Activated B cell treated with CpG ODN at 0.5 μM for 24 hours (primary cell): ENCODE data around the gene TBL2. TPM values are rescaled to one million over a fixed set of nuclear protein-coding genes. Genes with fewer than 3 reads are reported as not detected.
"Not testable (repeated sequence)": the region's sequence is repeated elsewhere in the genome, so short reads cannot be mapped to it uniquely, and the experiment has no call there.

Experiments
- ATAC-seq: fragments of 200-7000 bp; cut with Tn5 transposase; one replicate; pipeline ENCODE4 v1.10.0; 2021; ENCODE audit warnings: low read depth, mild to moderate bottlenecking, moderate library complexity
- CTCF ChIA-PET: fragments of 350-600 bp; sonication (Branson Sonifier 250); formaldehyde crosslinking; loops from one replicate; lab custom pipeline; 2021; ENCODE audit warnings: antibody characterized with exemption; lab: Charles Lee
- POLR2A ChIA-PET: fragments of 350-600 bp; sonication (Branson Sonifier 250); formaldehyde crosslinking; loops from one replicate; lab custom pipeline; 2021; ENCODE audit warnings: antibody characterized with exemption; lab: Charles Lee
- DNase-seq: peaks from one replicate; pipeline ENCODE4 v3.0.0; 2022
- H3K27ac Mint-ChIP-seq: one replicate; pipeline ENCODE4 v1.8.0; 2020; ENCODE audit warnings: mixed read lengths
- H3K27me3 Mint-ChIP-seq: one replicate; pipeline ENCODE4 v1.8.0; 2021; ENCODE audit warnings: mixed read lengths
- H3K36me3 Mint-ChIP-seq: one replicate; pipeline ENCODE4 v1.8.0; 2021; ENCODE audit warnings: low read depth, mixed read lengths
- H3K4me1 Mint-ChIP-seq: one replicate; pipeline ENCODE4 v1.8.0; 2021; ENCODE audit warnings: mixed read lengths
- H3K4me3 Mint-ChIP-seq: one replicate; pipeline ENCODE4 v1.8.0; 2020; ENCODE audit warnings: mild to moderate bottlenecking, mixed read lengths
- H3K9me3 Mint-ChIP-seq: one replicate; pipeline ENCODE4 v1.8.0; 2020; ENCODE audit warnings: mixed read lengths
- CTCF ChIP-seq: fragments of 200-600 bp; IDR thresholded peaks from one replicate; pipeline ENCODE4 v1.8.0; 2022; ENCODE audit warnings: antibody characterized with exemption, mild to moderate bottlenecking
- intact Hi-C: fragments of 100-400 bp; cut with micrococcal nuclease; formaldehyde crosslinking; loops from one replicate; pipeline ENCODE4 v1.15.1; 2024
- total RNA-seq: library from RNA; stranded (reverse); gene quantifications from 2 replicates; pipeline ENCODE4 v1.2.3, GENCODE V29; 2022

Gene TBL2
- total RNA-seq, 1 donor from 2014 or later, result 33.5 TPM

GRCh38 chr7:73623798-73624668 lies 45.7 kb upstream of the TBL2 start, which contains the start of gene MLXIPL:
Gene MLXIPL (minus strand): TSS chr7:73624522. CDS start chr7:73624492, 30 bp downstream.
- H3K4me1 Mint-ChIP-seq, result peaks cover 11% of the 10 kb centered on the region
- peaks cover 40% of the 10 kb centered on the region for H3K27me3 Mint-ChIP-seq
- CTCF ChIA-PET, result no interaction called here
- peak; percentile 81 for ATAC-seq
- no peak for TF ChIP-seq CTCF
- intact Hi-C loops, result no loop called here
- no peak within 1 kb of the TSS for H3K27ac Mint-ChIP-seq
- no peaks in the 10 kb centered on the region for H3K36me3 Mint-ChIP-seq
- POLR2A ChIA-PET, result no interaction called here
- H3K9me3 Mint-ChIP-seq, result no peaks in the 10 kb centered on the region
- peak; percentile 21 for DNase-seq
- H3K4me3 Mint-ChIP-seq, result peak within 1 kb of the TSS; percentile 15

- no peak for TF ChIP-seq CTCF
- Mint-ChIP-seq H3K27me3 (peaks cover 34% of the 10 kb centered on the region), H3K4me3 (no peak overlapping the region), H3K9me3 (no peaks in the 10 kb centered on the region), H3K36me3 (no peaks in the 10 kb centered on the region), H3K27ac (no peak overlapping the region), H3K4me1 (peaks cover 11% of the 10 kb centered on the region)
- ATAC-seq (no peak), DNase-seq (no peak)
- ChIA-PET CTCF (no interaction called here), POLR2A (no interaction called here)
- intact Hi-C loops, result no loop called here
Measured at GRCh38 chr7:73622909-73623797, 44.8 kb upstream of the TBL2 start.

- CTCF ChIA-PET, result no interaction called here
- intact Hi-C loops, result no loop called here
- Mint-ChIP-seq H3K4me1 (peaks cover 11% of the 10 kb centered on the region), H3K4me3 (no peak overlapping the region), H3K9me3 (no peaks in the 10 kb centered on the region), H3K36me3 (no peaks in the 10 kb centered on the region), H3K27ac (no peak overlapping the region), H3K27me3 (peaks cover 28% of the 10 kb centered on the region)
- POLR2A ChIA-PET, result no interaction called here
- no peak for ATAC-seq
- no peak for DNase-seq
- TF ChIP-seq CTCF, result no peak
Measured at GRCh38 chr7:73622527-73622908, 44.1 kb upstream of the TBL2 start.

- no peak for ATAC-seq
- DNase-seq, result no peak
- POLR2A ChIA-PET, result interaction anchor here (0.6 kb wide), 1 partner anchor 45 kb away, joined by 3 read pairs; no protein-coding TSS in a partner anchor
- CTCF ChIA-PET, result no interaction called here
- peaks cover 11% of the 10 kb centered on the region for H3K4me1 Mint-ChIP-seq
- no peaks in the 10 kb centered on the region for H3K36me3 Mint-ChIP-seq
- H3K27ac Mint-ChIP-seq, result no peak overlapping the region
- TF ChIP-seq CTCF, result no peak
- peaks cover 28% of the 10 kb centered on the region for H3K27me3 Mint-ChIP-seq
- no peak overlapping the region for H3K4me3 Mint-ChIP-seq
- intact Hi-C loops, result no loop called here
- H3K9me3 Mint-ChIP-seq, result no peaks in the 10 kb centered on the region
Measured at GRCh38 chr7:73621168-73622063, 43.0 kb upstream of the TBL2 start.

GRCh38 chr7:73619394-73619793 lies 41.0 kb upstream of the TBL2 start:
- DNase-seq, ATAC-seq, H3K36me3 Mint-ChIP-seq, H3K27ac Mint-ChIP-seq, H3K4me1 Mint-ChIP-seq, intact Hi-C loops, H3K4me3 Mint-ChIP-seq, H3K9me3 Mint-ChIP-seq, CTCF ChIA-PET: not testable (repeated sequence)
- POLR2A ChIA-PET, result interaction anchor here (0.7 kb wide), 1 partner anchor 125 kb away, joined by 4 read pairs; no protein-coding TSS in a partner anchor
- H3K27me3 Mint-ChIP-seq, result peaks cover 27% of the 10 kb centered on the region
